Astrocyte (in vitro differentiated cells and primary cell): ENCODE measurements around the gene KIFC1.

Source experiments
- CTCF ChIP-seq: IDR thresholded peaks from 2 replicates; pipeline ENCODE4 v1.5.1; 2011; ENCODE audit warnings: low read depth, mild to moderate bottlenecking, inconsistent platforms, low read length, moderate library complexity; ENCODE audit not compliant: insufficient read depth
- EZH2 ChIP-seq: IDR thresholded peaks from 2 replicates; pipeline ENCODE4 v1.6.1; 2012; ENCODE audit warnings: mild to moderate bottlenecking, low read length, inconsistent platforms; ENCODE audit not compliant: insufficient read depth

- TF ChIP-seq CTCF (no peak), EZH2 (no peak)
Measured at GRCh38 chr6:33430991-33431879, 39.6 kb downstream of the KIFC1 start.
